GM10248 (cell line): Measurements from ENCODE around the gene S100A1.

ENCODE experiments used
- CTCF ChIA-PET: fragments of 300-600 bp; sonication (Branson Sonifier 250); formaldehyde crosslinking; extraction: SDS; loops from one replicate; lab custom pipeline; 2021; ENCODE audit warnings: antibody characterized with exemption; lab: Yijun Ruan, JAX
- POLR2A ChIA-PET: fragments of 350-650 bp; sonication (Branson Sonifier 250); formaldehyde crosslinking; extraction: SDS; loops from one replicate; lab custom pipeline; 2020; ENCODE audit warnings: antibody characterized with exemption; lab: Yijun Ruan, JAX
- DNase-seq: peaks from one replicate; pipeline ENCODE4 v3.0.0; 2012; ENCODE audit errors: extremely low spot score
- CTCF ChIP-seq: IDR thresholded peaks from 2 replicates; pipeline ENCODE4 v1.5.1; 2012; ENCODE audit warnings: mild to moderate bottlenecking, low read depth; ENCODE audit errors: extremely low read depth, missing control alignments, control extremely low read depth

Gene S100A1

DNA sequence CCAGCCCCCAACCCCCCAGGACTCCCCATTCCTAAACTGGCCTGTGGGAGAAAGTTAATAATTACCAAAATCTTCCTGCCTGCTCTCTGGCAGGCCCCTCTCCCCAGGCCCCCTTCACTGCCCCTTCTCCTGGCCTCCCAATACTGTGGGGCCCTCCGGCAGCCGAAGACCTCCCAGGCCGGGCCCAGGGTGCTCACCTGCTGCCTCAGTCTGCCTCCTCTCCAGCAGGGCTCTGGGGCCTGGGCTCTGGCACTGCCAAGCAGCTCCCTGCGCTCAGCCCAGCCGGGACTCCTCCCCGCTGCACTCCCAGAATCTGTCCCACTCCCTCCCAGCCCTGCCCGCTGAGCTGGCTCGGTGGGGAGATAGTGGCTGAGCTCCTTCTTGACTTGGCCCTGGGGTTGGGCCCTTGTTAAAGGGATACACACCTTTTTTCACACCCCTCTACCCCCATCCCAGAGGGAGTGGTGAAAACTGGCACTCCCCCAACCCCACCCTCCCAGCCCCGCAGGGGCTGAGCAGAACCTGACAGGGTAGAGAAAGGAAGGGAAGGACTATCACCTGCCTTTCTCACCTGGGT lies 15.4 kb upstream of the S100A1 start, which contains the start of gene S100A16:
TSS of gene S100A16 (minus strand) at position 383 of the 577 bp plus-strand sequence. CDS start 4,986 bp downstream, outside the sequence.
- POLR2A ChIA-PET = no interaction called here
- CTCF ChIA-PET = interaction anchor here (3.2 to 9.1 kb wide), 2 partner anchors 14 to 42 kb away, joined by 16 to 136 read pairs; partner anchors contain the start of genes S100A1 and S100A13
- peak; percentile 17 for DNase-seq
- no peak for TF ChIP-seq CTCF

DNA sequence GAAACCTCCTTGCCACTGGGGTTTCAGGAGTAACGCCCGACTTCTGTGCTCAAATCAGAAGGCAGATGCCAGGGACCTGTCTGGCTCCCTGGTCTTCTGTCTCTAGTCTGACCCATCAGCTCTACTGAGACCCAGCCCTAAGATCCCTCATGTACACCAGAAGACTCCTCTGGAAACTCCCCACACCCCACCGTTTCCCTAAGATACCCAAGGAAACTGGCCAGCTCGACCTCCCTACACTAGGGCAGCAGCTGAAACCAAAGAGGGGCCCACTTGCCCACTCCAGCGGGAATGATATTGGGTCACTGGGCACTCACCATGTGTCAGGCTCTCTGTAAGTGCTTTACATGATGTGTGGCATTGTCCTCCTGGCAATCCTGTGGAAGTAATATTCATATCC lies 14.8 kb upstream of the S100A1 start:
- DNase-seq = peak; percentile 12
- ChIA-PET CTCF (interaction anchor here (3.2 to 9.1 kb wide), 2 partner anchors 14 to 43 kb away, joined by 16 to 136 read pairs; partner anchors contain the start of genes S100A1 and S100A13), POLR2A (no interaction called here)
- TF ChIP-seq CTCF = no peak

DNA sequence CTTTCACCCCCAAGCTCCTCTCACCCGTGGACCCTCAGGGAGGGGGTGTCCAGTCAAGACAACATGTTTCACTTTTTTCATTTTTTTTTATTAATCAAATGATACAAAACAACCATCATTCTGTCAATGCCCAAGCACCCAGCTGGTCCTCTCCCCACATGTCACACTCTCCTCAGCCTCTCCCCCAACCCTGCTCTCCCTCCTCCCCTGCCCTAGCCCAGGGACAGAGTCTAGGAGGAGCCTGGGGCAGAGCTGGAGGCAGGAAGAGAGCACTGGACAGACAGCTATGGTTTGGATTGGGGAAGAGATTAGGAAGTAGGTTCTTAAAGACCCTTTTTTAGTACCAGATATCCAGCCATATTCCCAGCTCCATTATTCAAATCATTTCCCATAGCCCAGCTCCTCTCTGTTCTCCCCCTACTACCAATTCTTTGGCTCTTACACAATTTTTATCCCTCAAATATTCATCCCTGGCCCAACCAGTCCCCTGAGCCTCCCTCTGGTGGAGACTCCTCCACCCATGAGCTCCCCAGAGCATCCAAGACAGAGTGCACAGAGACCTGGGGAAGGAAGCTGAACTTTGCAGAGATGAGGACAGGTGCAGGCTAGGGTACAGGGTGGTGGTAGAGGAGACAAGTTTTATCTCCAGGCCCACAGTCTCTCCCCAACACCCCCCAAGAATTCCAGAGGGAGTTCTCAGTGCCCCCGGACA lies 13.9 kb upstream of the S100A1 start:
- DNase-seq = peak; percentile 8
- ChIA-PET CTCF (interaction anchor here (1.1 to 9.1 kb wide), 9 partner anchors 9 to 373 kb away, joined by 4 to 136 read pairs (median 5); partner anchors contain the start of genes S100A1, S100A13 and S100A4), POLR2A (no interaction called here)
- no peak for TF ChIP-seq CTCF

DNA sequence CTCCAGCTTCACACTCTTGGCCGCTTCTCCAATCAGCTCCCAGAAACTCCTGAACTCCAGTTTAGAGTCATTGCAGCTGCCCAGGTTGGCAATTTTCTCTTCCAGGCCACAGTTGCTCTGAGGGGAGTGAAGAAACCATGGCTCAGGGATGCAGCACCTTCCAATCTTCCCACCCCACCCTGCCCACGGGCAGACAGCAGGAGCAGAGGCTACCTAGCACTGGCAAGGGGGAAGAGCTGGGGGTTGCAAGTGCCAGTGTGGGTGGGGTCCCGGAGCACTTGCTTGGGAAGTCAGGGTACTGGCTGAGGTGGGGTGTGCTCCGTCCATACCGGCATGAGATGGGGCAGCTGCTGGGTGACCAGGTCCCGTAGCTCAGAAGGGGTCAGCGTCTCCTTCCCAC lies 13.3 kb upstream of the S100A1 start:
- CTCF ChIA-PET = interaction anchor here (0.8 to 9.1 kb wide), 11 partner anchors 9 to 372 kb away, joined by 3 to 136 read pairs (median 5); partner anchors contain the start of genes S100A1, S100A13 and S100A4
- peak; percentile 10 for DNase-seq
- POLR2A ChIA-PET = no interaction called here
- no peak for TF ChIP-seq CTCF

DNA sequence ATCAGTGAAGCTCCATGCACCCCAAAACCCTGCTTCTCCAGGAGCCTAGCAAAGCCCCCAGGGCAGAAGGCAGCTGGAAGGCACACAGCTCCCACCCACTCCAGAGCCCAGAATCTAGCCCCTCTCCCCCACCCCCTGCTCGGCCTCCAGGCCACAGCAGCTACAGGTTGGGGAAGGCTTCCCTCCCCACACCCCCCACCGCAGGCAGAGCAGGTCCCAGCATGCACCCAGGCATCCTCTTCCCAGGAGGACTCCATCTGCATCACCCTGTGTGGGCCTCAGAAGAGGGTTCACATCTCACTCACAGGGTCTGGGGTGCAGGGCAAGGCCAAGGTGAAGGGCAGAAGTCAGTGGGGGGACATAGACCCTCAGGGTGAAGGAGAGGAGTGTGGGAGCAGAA lies 12.8 kb upstream of the S100A1 start:
- peak; percentile 15 for DNase-seq
- CTCF ChIA-PET = interaction anchor here (0.6 to 9.1 kb wide), 13 partner anchors 8 to 372 kb away, joined by 3 to 136 read pairs (median 5); partner anchors contain the start of genes S100A1, S100A13 and S100A4

More for the DNA sequence above, 12.8 kb upstream of the S100A1 start:
- TF ChIP-seq CTCF = no peak
- POLR2A ChIA-PET = no interaction called here
